Hypothalamus (tissue), 51 donors: ENCODE data around the gene ZAR1L.

Experiments
- DNase-seq, 51 donors: peaks; one replicate each; lab custom pipeline; 2025; lab: John Stamatoyannopoulos, UW

ZAR1L gene

GRCh38 chr13:32305646-32306045 is 9.5 kb downstream of the ZAR1L start:
- DNase-seq = no peak

GRCh38 chr13:32302461-32302860 is 12.7 kb downstream of the ZAR1L start:
- DNase-seq = no peak

GRCh38 chr13:32300920-32301319 is 14.2 kb downstream of the ZAR1L start:
- no peak for DNase-seq

GRCh38 chr13:32300406-32300805 is 14.8 kb downstream of the ZAR1L start:
- no peak for DNase-seq

GRCh38 chr13:32299893-32300292 is 15.3 kb downstream of the ZAR1L start:
- DNase-seq = no peak

- DNase-seq = no peak
Measured at GRCh38 chr13:32298695-32299094, 16.5 kb downstream of the ZAR1L start.

- no peak for DNase-seq
Measured at GRCh38 chr13:32297206-32297605, 18.0 kb downstream of the ZAR1L start.

GRCh38 chr13:32285633-32285965 is 29.6 kb downstream of the ZAR1L start:
- DNase-seq = no peak

- DNase-seq = peak in 1 of 51 donors; percentile 8
Measured at GRCh38 chr13:32284927-32285632, 30.1 kb downstream of the ZAR1L start.

- no peak for DNase-seq
Measured at GRCh38 chr13:32282096-32282711, 33.0 kb downstream of the ZAR1L start.

GRCh38 chr13:32281096-32281495 is 34.1 kb downstream of the ZAR1L start:
- DNase-seq = no peak

- DNase-seq = no peak
Measured at GRCh38 chr13:32278426-32278825, 36.7 kb downstream of the ZAR1L start.

GRCh38 chr13:32277839-32278238 is 37.3 kb downstream of the ZAR1L start:
- DNase-seq = no peak

- DNase-seq = no peak
Measured at GRCh38 chr13:32272021-32272683, 43.0 kb downstream of the ZAR1L start.

- no peak for DNase-seq
Measured at GRCh38 chr13:32267836-32268439, 47.2 kb downstream of the ZAR1L start.

- no peak for DNase-seq
Measured at GRCh38 chr13:32266130-32266529, 49.0 kb downstream of the ZAR1L start.

GRCh38 chr13:32265726-32266125 is 49.4 kb downstream of the ZAR1L start:
- DNase-seq = no peak

GRCh38 chr13:32264407-32264806 is 50.8 kb downstream of the ZAR1L start:
- DNase-seq = no peak

GRCh38 chr13:32262619-32263018 is 52.5 kb downstream of the ZAR1L start:
- peak in 1 of 51 donors; percentile 6 for DNase-seq

- DNase-seq = no peak
Measured at GRCh38 chr13:32262165-32262564, 53.0 kb downstream of the ZAR1L start.

GRCh38 chr13:32261567-32261966 is 53.6 kb downstream of the ZAR1L start:
- DNase-seq = peak in 4 of 51 donors; percentile 4 to 57 (median 20)

GRCh38 chr13:32259116-32259515 is 56.0 kb downstream of the ZAR1L start:
- DNase-seq = no peak
